ENCODE measurements around the gene PDE4A. TPM values are rescaled to one million over a fixed set of nuclear protein-coding genes. Genes with fewer than 3 reads are reported as not detected.
A peak's percentile ranks its signal among the peaks of the same experiment; 100 is the strongest.

PDE4A gene
- total and polyA plus RNA-seq, 2 of the 13 experiments (the other 11 are each of a cell fraction or from before 2014, with no cell fraction given), result 1.1 to 4.1 TPM

DNA sequence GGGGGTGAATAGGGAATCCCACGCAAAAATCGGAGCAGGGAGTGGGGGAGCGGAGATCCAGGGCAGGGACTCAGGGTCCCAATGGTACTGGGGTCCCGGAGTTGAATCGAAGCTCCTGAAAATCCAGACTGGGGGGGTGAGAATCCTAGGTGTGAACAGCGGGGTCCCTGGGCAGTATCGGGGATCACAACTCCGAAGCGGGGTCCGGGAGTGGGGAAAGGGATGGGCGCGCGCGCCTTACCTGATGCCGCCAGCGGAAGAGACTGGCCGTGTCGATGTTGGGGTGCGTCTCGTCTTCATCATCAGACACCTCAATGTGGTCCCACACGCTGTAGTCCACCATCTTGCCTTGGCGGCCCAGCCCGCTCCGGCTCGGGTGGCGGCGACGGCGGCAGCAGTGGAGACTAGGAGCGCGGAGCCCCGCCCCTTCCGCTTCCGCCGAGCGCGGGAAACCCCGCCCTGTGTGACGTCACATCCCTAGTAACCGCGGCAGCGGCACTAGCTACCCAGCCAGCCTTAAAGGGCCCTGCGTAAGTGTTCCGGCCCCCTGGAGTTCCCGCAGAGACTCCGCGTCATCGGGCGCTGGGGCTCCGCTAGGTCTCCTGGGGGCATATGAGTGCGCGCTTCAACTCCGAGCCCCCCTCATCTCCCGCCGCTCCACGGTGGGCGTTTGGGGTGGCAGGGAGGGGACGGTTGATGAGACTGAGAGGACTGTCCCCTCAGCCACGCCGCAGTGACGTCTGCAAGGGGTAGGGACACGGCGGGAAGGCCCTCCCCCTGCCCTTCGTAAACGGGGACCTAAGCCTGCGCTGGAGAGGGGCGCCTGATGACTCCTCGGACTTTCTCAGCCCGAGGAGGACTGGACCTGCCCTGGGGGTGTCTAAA is 17.0 kb upstream of the PDE4A start, which contains the start of gene CDC37 (continued):
- TF ChIP-seq PATZ1 (CRISPR knock-in tag; IDR thresholded peaks at IDR 0.05) (peak; percentile 59; the same call in 1 of the 2 replicates), MBNL3 (CRISPR knock-in tag; conservative IDR thresholded peaks at IDR 0.05) (no peak), SNAPC5 (CRISPR knock-in tag; IDR thresholded peaks at IDR 0.05; ENCODE audit: borderline replicate concordance) (no peak), FLYWCH1 (CRISPR knock-in tag; IDR thresholded peaks at IDR 0.05) (no peak), ZNF670 (CRISPR knock-in tag; IDR thresholded peaks at IDR 0.05; ENCODE audit: borderline replicate concordance) (no peak), ZNF101 (CRISPR knock-in tag; IDR thresholded peaks at IDR 0.05; ENCODE audit: borderline replicate concordance, low read depth) (no peak), FIP1L1 (IDR thresholded peaks at IDR 0.05; ENCODE audit: borderline replicate concordance, insufficient read depth, low read depth, low read length) (no peak), ZFYVE20 (CRISPR knock-in tag; IDR thresholded peaks at IDR 0.05; ENCODE audit: borderline replicate concordance, low read depth) (no peak), MEF2D (CRISPR knock-in tag; IDR thresholded peaks at IDR 0.05) (no peak), ZNF777 (CRISPR knock-in tag; IDR thresholded peaks at IDR 0.05) (peak; percentile 59; the same call in 1 of the 2 replicates), ZNF280D (CRISPR knock-in tag; IDR thresholded peaks at IDR 0.05) (no peak)
- TF ChIP-seq, protein P1, sequence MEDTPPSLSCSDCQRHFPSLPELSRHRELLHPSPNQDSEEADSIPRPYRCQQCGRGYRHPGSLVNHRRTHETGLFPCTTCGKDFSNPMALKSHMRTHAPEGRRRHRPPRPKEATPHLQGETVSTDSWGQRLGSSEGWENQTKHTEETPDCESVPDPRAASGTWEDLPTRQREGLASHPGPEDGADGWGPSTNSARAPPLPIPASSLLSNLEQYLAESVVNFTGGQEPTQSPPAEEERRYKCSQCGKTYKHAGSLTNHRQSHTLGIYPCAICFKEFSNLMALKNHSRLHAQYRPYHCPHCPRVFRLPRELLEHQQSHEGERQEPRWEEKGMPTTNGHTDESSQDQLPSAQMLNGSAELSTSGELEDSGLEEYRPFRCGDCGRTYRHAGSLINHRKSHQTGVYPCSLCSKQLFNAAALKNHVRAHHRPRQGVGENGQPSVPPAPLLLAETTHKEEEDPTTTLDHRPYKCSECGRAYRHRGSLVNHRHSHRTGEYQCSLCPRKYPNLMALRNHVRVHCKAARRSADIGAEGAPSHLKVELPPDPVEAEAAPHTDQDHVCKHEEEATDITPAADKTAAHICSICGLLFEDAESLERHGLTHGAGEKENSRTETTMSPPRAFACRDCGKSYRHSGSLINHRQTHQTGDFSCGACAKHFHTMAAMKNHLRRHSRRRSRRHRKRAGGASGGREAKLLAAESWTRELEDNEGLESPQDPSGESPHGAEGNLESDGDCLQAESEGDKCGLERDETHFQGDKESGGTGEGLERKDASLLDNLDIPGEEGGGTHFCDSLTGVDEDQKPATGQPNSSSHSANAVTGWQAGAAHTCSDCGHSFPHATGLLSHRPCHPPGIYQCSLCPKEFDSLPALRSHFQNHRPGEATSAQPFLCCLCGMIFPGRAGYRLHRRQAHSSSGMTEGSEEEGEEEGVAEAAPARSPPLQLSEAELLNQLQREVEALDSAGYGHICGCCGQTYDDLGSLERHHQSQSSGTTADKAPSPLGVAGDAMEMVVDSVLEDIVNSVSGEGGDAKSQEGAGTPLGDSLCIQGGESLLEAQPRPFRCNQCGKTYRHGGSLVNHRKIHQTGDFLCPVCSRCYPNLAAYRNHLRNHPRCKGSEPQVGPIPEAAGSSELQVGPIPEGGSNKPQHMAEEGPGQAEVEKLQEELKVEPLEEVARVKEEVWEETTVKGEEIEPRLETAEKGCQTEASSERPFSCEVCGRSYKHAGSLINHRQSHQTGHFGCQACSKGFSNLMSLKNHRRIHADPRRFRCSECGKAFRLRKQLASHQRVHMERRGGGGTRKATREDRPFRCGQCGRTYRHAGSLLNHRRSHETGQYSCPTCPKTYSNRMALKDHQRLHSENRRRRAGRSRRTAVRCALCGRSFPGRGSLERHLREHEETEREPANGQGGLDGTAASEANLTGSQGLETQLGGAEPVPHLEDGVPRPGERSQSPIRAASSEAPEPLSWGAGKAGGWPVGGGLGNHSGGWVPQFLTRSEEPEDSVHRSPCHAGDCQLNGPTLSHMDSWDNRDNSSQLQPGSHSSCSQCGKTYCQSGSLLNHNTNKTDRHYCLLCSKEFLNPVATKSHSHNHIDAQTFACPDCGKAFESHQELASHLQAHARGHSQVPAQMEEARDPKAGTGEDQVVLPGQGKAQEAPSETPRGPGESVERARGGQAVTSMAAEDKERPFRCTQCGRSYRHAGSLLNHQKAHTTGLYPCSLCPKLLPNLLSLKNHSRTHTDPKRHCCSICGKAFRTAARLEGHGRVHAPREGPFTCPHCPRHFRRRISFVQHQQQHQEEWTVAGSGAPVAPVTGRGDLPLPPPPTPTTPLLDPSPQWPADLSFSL (CRISPR knock-in tag; IDR thresholded peaks at IDR 0.05), result no peak
- TF ChIP-seq, protein P2, sequence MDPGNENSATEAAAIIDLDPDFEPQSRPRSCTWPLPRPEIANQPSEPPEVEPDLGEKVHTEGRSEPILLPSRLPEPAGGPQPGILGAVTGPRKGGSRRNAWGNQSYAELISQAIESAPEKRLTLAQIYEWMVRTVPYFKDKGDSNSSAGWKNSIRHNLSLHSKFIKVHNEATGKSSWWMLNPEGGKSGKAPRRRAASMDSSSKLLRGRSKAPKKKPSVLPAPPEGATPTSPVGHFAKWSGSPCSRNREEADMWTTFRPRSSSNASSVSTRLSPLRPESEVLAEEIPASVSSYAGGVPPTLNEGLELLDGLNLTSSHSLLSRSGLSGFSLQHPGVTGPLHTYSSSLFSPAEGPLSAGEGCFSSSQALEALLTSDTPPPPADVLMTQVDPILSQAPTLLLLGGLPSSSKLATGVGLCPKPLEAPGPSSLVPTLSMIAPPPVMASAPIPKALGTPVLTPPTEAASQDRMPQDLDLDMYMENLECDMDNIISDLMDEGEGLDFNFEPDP (CRISPR knock-in tag; conservative IDR thresholded peaks at IDR 0.05), result no peak
